Measurements from ENCODE around the gene COX14. TPM values are rescaled to one million over a fixed set of nuclear protein-coding genes. Genes with fewer than 3 reads are reported as not detected.

The COX14 gene
- total and polyA plus RNA-seq, 10 of the 15 experiments (the other 5 are each of a cell fraction or from before 2014, with no cell fraction given), result 44.6 to 361 (median 120) TPM

DNA sequence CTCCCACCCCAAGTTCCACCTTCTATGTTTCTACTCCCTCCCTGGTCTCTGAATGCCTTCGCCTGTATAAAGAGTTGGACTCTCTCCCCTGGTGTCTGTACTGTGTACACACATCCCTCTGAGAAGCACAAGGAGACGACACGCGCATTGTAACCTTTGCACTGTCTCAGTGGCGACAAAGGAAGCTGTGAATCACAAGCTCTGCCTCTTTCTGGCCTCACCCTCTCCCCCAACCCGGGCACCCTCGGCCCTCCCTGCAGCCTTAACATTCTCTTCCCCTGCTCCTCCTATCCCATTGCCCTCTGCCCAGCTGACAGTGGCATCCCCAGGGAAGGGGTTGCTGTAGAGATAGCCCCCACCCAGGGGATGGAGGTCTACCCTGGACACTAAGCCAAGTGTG lies 29.4 kb upstream of the COX14 start:
- ChIA-PET SMC1A (ENCODE audit: uncharacterized antibody, unreplicated experiment) (interaction anchor here (0.6 to 1.0 kb wide), 2 partner anchors 12 to 13 kb away, joined by 3 read pairs; no protein-coding TSS in a partner anchor), POLR2A (interaction anchor here (0.5 to 2.0 kb wide), 5 partner anchors 14 to 351 kb away, joined by 3 to 7 read pairs (median 3); partner anchors contain the start of gene CERS5), CTCF (interaction anchor here (0.5 to 4.6 kb wide), 9 partner anchors 15 to 847 kb away, joined by 3 to 19 read pairs (median 10); partner anchors contain the start of genes CERS5 and COX14), RAD21 (ENCODE audit: unreplicated experiment) (interaction anchor here (0.6 kb wide), 1 partner anchor 13 kb away, joined by 3 read pairs; no protein-coding TSS in a partner anchor)
- no peak for FAIRE-seq
- Histone ChIP-seq H3K4me1 (ENCODE audit: control insufficient read depth, insufficient read depth, low read length) (no peaks in the 10 kb centered on the region), H4K20me1 (ENCODE audit: control insufficient read depth, insufficient read depth) (0 out of 2 replicates have a peak, but pooled peaks cover 4% of the 10 kb centered on the region), H3K9me3 (replicated peaks; ENCODE audit: control insufficient read depth, insufficient read depth, low read length) (no peaks in the 10 kb centered on the region), H3K4me3 (no peak overlapping the region), H3K36me3 (ENCODE audit: control insufficient read depth in 2 of 2, insufficient read depth in 2 of 2, low read length in 1 of 2) (peaks cover 0 to 10% of the 10 kb centered on the region in 2 experiments; a peak in 2 of 4 replicates), H3K4me2 (ENCODE audit: control insufficient read depth, insufficient read depth) (no peak overlapping the region), H3K27ac (ENCODE audit: control insufficient read depth, insufficient read depth) (no peak overlapping the region), H3K27me3 (replicated peaks in 1 of 2; ENCODE audit: control insufficient read depth in 2 of 2, insufficient read depth in 2 of 2, low read length in 1 of 2) (no peaks in the 10 kb centered on the region; a peak in 1 of 4 replicates), H3K9ac (ENCODE audit: control insufficient read depth, insufficient read depth, low read length) (no peak overlapping the region), H2AFZ (ENCODE audit: control insufficient read depth, low read depth, low read length) (no peak overlapping the region), H3K79me2 (ENCODE audit: control insufficient read depth, insufficient read depth, low read length) (peaks cover 9% of the 10 kb centered on the region)
- TF ChIP-seq SMAD5 (IDR thresholded peaks at IDR 0.05; ENCODE audit: low read depth) (no peak), ETV6 (conservative IDR thresholded peaks at IDR 0.05 in 1 of 2, IDR thresholded peaks at IDR 0.05 in 1 of 2; ENCODE audit: borderline replicate concordance in 1 of 2, low read depth in 1 of 2) (no peak), RCOR1 (conservative IDR thresholded peaks at IDR 0.05; ENCODE audit: low read depth, low read length) (no peak), MYB (IDR thresholded peaks at IDR 0.05; ENCODE audit: borderline replicate concordance, low read depth, low read length) (no peak), TCF3 (IDR thresholded peaks at IDR 0.05; ENCODE audit: borderline replicate concordance, insufficient read depth, low read depth, low read length) (no peak), IKZF1 (conservative IDR thresholded peaks at IDR 0.05) (no peak), SUZ12 (IDR thresholded peaks at IDR 0.05; ENCODE audit: unreplicated experiment) (no peak), NRF1 (conservative IDR thresholded peaks at IDR 0.05; ENCODE audit: low read depth, low read length) (no peak), MYC (IDR thresholded peaks at IDR 0.05; ENCODE audit: insufficient read depth, insufficient read length, insufficient replicate concordance, low read length, severe bottlenecking) (no peak), POLR2AphosphoS2 (IDR thresholded peaks at IDR 0.05; ENCODE audit: low read depth, low read length) (no peak), HDAC6 (IDR thresholded peaks at IDR 0.05; ENCODE audit: unreplicated experiment) (no peak), POU2F2 (IDR thresholded peaks at IDR 0.05; ENCODE audit: borderline replicate concordance, low read depth, low read length) (no peak)
- TF ChIP-seq, protein P1, sequence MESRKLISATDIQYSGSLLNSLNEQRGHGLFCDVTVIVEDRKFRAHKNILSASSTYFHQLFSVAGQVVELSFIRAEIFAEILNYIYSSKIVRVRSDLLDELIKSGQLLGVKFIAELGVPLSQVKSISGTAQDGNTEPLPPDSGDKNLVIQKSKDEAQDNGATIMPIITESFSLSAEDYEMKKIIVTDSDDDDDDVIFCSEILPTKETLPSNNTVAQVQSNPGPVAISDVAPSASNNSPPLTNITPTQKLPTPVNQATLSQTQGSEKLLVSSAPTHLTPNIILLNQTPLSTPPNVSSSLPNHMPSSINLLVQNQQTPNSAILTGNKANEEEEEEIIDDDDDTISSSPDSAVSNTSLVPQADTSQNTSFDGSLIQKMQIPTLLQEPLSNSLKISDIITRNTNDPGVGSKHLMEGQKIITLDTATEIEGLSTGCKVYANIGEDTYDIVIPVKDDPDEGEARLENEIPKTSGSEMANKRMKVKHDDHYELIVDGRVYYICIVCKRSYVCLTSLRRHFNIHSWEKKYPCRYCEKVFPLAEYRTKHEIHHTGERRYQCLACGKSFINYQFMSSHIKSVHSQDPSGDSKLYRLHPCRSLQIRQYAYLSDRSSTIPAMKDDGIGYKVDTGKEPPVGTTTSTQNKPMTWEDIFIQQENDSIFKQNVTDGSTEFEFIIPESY (IDR thresholded peaks at IDR 0.05), result no peak
- TF ChIP-seq, protein P2, sequence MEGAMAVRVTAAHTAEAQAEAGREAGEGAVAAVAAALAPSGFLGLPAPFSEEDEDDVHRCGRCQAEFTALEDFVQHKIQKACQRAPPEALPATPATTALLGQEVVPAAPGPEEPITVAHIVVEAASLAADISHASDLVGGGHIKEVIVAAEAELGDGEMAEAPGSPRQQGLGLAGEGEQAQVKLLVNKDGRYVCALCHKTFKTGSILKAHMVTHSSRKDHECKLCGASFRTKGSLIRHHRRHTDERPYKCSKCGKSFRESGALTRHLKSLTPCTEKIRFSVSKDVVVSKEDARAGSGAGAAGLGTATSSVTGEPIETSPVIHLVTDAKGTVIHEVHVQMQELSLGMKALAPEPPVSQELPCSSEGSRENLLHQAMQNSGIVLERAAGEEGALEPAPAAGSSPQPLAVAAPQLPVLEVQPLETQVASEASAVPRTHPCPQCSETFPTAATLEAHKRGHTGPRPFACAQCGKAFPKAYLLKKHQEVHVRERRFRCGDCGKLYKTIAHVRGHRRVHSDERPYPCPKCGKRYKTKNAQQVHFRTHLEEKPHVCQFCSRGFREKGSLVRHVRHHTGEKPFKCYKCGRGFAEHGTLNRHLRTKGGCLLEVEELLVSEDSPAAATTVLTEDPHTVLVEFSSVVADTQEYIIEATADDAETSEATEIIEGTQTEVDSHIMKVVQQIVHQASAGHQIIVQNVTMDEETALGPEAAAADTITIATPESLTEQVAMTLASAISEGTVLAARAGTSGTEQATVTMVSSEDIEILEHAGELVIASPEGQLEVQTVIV (IDR thresholded peaks at IDR 0.05; ENCODE audit: borderline replicate concordance, partially characterized antibody), result no peak
- TF ChIP-seq, protein P3, sequence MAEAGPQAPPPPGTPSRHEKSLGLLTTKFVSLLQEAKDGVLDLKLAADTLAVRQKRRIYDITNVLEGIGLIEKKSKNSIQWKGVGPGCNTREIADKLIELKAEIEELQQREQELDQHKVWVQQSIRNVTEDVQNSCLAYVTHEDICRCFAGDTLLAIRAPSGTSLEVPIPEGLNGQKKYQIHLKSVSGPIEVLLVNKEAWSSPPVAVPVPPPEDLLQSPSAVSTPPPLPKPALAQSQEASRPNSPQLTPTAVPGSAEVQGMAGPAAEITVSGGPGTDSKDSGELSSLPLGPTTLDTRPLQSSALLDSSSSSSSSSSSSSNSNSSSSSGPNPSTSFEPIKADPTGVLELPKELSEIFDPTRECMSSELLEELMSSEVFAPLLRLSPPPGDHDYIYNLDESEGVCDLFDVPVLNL (IDR thresholded peaks at IDR 0.05; ENCODE audit: low read depth, low read length), result no peak
- intact Hi-C loops (cut with micrococcal nuclease; ENCODE audit: unreplicated experiment) (no loop called here), in situ Hi-C loops (cut with MboI) (loop anchor here (5.0 kb wide), 1 partner anchor 230 kb away; no protein-coding TSS in a partner anchor)
- WGBS (ENCODE audit: insufficient coverage, insufficient replicate concordance, low lambda C conversion rate, missing lambda C conversion rate), result 79% methylated on average over 7 of the region's 7 CpGs
- DNase-seq (ENCODE audit: low read depth, low spot score), result no peak
- no TSS peak for BruUV-seq (replicated peaks)
- ATAC-seq, result no peak
